GM19468 (cell line): ENCODE measurements around the gene SMARCA2.

Source experiments
- ATAC-seq: cut with Tn5 transposase; IDR thresholded peaks from one replicate; pipeline ENCODE4 v1.9.1; 2021; ENCODE audit warnings: mild to moderate bottlenecking, moderate library complexity, moderate number of reproducible peaks; ENCODE audit not compliant: unreplicated experiment; ENCODE audit errors: extremely low read depth

The SMARCA2 gene

DNA sequence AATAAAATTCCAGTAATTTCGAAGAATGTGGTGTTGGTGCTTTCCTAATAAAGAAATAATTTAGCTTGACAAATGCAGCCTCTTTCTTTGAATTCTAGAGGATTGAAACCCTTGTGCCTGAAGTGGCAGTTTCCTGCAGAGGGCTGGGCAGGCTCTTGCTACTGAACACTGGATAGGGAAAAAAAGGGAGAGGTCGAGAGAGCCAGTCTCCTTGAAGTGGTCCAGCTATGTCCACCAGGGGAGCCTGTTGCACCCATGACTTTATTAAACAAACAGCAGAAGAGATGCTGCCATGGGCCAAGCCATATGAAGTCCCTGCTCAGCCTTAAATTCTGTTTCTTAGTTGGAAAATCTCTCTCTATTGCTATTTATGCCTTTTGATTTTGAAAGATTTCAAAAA lies 178.4 kb downstream of the SMARCA2 start:
- ATAC-seq = no peak

DNA sequence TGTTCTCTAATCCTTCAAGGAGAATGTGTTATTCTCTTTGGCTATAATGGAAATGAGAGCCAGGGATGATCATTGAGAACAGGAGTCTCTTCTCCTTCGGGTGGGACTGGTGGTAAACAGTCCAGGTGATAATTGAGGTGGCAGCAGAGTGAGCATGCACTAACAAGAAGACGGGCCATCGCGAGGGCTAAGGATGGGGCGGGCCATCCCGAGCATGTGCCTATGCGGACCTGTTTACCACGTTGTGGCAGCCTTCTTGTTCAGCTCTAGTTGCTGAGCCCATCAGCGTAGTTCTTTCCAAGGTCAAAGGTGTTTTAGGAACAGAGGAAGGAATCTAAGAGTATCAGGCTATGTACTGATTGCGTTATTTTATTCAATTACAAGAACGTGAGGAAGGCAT lies 180.1 kb downstream of the SMARCA2 start:
- no peak for ATAC-seq

DNA sequence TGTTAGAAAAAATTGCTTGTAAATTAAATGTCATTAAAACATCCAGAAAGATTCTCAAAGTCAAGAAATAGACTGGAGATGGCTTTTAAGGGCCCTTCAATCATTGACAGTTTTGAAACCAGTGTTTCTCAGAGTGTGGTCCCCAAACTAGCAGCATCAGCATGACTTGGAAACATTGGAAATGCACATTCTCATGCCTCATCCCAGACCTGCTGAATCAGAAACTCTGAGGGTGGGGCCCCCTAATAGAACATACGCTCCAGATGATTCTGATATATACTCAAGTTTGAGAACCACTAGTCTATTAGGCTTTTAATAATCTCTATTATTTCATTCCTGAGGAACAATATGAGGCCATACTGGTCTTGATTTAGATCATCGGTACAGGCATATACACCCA lies 181.6 kb downstream of the SMARCA2 start:
- no peak for ATAC-seq

DNA sequence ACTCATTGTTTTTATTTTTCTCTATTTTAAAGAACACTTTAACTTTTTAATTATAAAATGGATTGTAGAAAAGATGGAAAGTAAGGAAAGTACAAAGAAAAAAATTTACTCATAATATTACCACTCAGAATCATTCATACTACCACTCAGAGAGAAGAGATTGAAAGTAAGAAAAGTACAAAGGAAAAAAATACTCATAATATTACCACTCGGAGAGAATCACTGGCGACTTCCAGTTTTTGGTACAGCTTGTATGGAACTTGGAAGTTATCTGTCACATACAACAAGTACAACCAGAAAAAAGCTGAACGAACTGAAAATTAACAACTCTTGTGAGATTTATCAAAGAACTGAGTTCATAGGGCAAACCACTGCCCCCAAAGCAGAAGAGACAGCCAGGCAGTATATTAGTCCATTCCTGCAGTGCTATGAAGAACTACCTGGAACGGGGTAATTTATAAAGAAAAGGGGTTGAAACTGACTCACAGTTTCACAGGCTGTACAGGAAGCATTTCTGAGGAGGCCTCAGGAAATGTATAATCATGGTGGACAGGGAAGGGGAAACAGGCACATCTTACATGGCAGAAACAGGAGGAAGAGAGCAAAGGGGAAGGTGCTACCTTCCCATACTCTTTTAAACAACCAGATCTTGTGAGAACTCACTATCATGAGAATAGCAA lies 183.9 kb downstream of the SMARCA2 start:
- ATAC-seq = no peak

DNA sequence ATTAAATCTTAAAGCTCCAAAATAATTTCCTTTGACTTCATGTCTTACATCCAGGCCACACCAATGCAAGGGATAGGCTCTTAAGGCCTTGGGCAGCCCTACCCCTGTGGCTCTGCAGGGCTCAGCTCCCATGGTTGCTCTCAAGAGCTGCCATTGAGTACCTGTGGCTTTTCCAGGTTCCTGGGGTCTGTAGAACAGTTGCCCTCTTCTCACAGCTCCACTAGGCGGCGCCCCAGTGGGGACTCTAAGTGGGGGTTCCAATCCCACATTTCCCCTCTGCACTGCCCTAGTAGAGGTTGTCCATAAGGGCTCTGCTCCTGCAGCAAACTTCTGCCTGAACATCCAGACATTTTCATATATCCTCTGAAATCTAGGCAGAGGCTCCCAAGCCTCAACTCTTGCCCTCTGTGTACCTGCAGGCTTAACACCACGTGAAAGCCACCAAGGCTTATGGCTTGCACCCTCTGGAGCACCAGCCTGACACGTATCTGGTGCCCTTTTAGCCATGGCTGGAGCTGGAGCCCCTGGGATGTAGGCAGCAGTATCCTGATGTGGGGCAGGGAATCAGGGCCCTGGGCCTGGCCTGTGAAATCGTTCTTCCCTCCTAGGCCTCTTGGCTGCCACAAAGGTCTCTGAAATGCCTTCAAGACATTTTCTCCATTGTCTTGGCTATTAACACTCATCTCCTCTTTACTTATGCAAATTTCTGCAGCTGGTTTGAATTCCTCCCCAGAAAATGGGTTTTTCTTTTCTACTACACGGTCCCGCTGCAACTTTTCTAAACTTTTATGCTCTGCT lies 185.1 kb downstream of the SMARCA2 start:
- ATAC-seq = no peak

DNA sequence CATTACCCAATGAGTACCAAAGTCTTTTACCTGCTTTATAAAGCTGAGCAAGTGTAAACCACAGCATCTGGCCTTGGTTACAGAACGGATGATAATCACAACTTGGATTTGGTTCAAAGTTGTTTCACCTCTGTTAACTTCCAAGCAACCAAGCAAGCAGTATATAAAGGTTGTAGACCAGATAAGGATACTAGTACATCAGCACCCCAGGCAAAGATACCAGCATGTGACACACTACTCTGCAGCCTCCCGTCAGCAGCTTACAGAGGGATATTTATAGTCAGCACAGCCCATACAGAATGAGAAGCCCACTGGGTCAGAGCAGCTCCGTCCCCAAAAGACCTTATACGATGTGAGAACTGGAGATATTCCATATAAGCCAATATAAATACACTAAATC lies 193.3 kb downstream of the SMARCA2 start:
- ATAC-seq = no peak

DNA sequence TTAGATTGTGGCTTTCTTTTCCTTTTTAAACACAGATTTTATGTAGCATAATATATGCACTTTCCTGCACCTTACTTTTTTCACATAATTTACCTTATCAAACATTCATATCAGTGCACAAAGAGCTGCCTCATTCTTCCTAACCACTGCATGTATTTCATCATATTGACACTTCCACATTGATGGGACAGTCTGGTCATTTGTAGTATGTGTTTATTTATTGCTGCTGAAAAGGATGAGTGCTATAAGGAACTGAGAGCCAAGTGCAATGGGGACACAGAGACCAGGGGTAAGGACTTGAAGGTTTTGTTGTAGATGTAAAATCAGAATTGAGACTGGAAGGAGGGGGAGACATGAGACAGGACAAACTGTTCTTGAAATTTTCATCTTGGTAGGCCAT lies 193.8 kb downstream of the SMARCA2 start:
- ATAC-seq = no peak

DNA sequence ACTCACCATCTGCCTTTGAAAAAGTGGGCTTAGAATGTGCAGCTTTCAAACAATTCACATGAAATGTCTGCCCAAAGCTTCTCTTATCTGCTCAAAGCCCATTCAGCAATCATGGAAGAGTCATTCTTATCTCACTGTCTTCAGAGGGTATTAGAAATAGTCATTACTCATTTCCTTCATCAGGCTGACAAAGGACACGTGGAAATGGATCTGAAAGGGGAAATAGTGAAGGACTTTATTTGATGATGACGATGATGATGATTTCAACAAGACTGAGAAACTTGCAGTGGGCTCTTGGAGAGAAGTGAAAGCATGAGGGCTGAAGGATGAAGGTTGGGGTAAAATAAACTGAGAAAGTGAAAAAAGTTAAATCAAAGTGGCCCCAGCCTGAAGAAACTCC lies 194.3 kb downstream of the SMARCA2 start:
- ATAC-seq = no peak

DNA sequence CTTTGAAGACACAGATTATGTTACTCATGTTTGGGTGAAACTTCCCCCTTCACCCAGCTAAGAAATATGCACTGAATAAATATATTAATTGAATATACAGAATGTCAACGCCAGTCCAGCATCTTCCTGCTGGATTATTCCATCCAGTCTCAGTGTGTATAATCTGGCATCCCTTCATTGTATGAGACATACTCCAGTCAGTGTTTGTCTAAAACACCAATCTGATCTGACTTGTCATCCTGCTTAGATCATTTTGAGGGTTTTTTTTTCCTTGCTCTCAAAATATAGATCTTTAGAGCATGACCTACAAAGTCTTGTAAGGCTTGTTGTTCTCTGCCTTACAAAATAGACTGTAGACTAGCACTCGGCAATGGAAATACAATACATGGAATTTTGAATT lies 195.1 kb downstream of the SMARCA2 start:
- ATAC-seq = no peak

DNA sequence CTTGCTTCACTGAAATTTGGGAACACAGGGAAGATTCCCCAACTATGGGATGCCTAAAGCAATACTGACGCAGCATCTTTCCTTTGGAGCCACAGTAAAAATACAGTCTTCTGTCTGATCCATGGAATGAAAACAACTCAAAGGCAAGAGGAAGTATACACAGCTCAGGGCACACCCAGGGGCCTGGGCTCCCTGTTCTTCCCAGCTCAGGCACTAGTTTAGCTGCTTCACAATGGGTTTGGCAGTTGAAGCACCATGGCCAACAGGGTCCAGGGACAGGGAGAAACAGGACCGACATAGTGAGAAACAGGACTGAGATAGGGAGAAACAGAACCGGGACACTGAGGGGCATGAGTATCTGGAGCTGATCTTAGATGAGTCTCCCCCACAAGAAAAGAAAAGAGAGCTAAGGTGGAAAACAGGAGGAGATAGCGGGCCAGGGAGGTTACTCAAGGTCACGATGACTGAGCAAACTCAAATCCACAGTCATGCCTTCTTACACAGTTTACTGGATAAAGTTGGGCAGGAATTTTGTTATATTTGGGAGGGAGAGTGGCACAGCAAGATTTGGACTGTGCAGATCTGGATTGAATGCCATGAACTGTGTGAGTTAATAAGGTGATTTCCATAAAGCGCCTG lies 198.8 kb downstream of the SMARCA2 start:
- no peak for ATAC-seq

DNA sequence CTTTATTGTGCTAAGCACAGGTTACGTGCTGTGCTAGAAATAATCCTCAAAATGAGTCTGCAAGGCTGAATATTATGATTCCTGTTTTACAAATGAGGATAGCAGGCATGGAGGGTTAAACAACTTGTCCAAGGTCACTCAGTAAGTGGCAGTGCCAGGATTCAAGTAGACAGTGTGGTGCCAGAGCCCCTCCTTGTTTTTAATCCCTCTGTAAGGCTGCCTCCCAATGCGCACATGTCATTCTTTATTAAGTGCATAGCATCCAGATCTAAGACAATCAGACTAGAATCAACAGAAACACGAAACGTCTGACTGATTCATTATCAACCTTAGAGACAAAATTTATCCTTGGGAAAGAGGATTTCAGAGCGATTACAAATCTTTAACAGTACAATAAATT lies 199.6 kb downstream of the SMARCA2 start:
- ATAC-seq = no peak

DNA sequence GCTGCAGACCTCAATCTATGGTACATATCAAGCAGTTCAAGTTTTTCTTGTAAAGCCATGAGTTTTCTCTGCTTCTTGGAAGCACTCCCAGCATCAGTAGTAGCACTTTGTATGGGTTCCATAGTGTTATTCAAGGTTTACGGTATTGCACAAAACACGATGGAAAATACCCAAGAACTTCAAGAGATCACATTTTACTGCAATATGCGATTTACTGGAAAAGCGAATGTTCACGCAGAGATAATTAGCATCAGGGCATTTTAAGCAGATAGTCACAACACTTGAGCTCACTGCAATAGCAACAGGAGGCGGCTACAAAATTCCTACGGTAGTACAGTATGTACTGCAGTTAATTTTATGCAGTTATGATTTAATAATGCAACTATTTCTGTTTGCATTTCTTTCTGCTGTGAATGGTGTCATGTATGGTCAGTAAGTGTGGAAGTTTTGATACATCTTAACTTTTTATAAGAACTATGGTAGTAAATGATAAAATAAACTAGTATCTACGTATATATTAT lies 200.8 kb downstream of the SMARCA2 start:
- no peak for ATAC-seq

DNA sequence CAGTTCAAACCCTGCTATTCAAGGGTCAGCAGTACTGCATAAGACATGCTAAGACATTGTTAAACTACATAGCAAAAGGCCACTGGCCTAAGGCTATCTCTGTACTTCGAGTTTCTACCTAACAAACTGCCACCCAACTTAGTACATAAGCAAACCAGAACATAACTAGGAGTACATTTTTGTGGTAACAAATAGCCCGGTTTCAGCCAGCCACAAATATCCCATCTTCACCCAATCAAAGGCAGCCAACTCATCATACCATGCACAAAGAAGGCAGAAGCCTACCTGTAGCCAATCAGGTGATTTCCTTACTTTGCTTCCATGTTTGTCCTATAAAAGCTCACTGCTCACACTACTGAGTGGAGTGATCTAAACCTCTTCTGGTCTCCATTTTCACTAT lies 201.4 kb downstream of the SMARCA2 start:
- no peak for ATAC-seq

DNA sequence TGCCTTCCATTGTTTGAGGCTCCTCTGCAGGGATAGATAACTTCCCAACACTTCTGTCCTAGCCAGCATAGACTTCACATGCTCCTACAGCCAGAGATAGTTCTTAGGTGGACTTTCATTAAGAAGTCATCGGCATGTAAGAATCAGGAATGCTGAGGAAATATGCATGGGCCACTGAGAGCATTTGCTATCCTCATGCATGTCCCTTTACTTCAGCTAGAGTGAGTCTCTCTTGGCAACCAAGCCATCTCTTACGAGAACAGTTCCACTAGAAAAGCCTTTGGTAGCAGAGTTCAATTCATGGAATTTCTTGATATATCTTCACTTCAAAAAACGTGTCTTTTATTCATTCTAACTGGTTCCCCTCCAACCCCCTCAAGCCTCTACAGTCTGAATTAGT lies 202.4 kb downstream of the SMARCA2 start:
- ATAC-seq = no peak

DNA sequence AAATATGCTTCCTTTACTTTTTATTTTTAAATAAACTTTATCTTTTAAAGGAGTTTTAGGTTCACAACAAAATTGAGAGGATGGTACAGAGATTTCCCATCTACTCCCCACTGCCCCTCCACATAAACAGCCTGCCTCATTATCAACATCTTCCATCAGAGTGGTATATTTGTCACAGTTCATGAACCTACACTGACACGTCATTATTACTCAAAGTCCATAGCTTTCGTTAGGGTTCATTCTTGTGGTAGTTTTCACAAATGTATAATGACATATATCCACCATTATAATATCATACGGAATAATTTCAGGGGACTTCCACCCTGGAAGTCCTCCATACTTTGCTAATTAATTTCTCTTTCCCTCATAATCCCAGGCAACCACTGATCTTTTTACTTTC lies 204.9 kb downstream of the SMARCA2 start:
- no peak for ATAC-seq

DNA sequence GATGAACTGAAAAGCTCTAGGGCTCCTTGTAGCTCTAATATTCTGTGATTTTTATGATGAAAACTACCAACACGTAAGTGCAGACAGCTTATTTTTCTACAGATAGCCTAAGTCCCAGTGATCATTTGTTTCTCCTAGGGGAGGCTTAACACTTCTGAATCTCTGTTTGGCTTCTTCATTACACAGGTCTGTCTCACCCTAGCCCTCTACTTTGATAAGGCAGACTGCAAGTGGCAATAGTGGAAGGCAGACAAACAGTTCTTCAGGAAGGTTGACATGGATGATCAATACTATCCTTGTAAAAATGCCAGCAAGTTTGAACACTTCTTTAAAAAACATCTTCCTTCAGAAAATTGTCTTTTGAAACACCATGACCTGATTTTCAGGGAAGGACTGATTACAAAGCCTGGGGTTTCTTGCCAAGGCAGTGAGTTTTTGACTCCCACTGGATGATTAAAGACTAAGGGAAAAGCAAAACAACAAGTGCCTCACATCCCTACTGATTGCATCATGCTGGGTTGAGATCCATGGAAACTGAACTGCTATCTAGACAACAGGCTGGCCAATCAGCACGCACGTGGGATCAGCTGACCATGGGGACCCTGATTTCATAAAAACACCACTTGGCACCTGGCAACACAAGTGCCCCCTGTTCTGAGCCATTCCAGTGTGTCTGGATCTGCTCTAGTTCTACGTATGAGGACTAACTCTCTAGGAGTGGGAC lies 212.2 kb downstream of the SMARCA2 start:
- no peak for ATAC-seq

DNA sequence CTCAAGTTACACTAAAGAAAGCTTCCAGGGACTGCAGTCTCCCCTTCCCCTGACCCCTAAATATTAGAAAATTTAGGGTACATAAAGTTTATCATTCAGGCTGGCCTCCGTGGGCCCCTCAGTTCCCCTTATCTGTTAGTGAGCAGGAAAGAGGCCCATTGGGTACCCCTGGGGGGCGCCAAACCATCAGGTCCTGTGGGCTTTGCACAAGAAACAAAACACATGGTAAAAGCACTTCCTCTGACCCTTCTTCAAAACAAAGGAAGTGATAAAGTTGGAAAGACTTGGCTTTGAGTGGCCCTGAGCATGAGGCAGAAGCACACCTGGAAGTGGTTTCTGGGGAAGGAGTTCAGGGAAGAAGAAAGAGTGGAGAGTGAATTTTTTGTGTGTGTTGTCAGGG lies 213.0 kb downstream of the SMARCA2 start:
- ATAC-seq = no peak

DNA sequence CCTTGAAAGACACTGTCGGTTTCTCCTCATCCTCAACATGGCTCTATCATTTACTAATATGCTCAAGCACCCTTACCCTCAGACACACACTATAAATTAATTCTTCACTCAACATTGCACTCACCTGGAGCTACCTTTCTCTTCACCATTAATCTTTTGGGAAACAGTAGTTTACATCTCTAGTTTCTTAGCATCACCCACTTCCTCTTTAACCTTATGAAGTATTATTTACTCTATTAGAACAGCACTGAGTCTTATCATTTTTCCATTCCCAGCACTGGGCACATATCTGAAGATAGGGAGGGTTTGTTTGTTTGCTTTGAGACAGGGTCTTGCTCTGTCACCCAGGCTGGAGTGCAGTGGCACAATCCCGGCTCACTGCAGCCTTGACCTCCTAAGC lies 213.5 kb downstream of the SMARCA2 start:
- ATAC-seq = no peak

DNA sequence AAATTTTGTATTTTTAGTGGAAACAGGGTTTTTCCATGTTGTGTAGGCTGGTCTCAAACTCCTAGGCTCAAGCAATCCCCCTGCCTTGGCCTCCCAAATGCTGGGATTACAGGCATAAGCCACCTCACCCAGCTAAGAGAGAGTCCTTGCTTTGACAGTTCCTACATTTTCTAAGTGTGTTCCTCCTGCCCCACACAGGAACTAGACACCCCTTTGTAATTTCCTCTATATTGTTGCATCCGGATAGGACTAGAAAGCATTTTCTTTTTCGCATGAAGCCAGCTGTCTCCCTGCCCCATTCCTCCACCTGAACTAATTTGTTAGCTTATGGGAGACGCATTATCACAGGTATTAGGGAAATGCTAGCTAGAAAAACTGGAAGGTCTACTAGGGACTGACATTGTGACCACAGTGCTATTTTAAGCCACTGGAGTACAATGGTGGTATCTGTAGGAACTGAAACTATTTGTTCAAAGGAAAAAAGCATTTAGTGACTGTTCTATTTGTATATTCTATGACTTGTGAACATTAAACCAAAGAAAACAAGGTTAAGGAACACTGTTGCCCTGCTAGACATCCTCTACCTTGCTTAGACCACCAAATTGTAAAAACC lies 214.1 kb downstream of the SMARCA2 start:
- ATAC-seq = no peak

DNA sequence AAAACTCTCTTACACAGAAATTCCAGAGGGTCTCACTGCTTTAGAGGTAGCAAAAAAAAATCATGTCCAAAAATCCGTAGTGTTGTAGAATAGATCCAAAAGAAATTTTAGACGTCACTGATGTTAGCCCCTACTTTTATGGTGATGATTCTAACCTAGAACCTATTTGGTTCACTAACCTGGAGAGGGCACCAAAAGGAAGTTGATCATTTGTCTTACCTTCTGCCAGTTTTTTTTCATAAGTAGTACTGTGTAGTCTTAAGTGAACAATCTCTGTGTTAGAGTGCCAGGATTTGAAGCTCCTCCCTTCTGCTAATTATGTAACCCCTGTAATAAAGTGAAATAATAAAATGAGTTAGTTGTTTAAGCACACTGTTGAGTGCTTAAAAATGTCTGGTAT lies 215.2 kb downstream of the SMARCA2 start:
- no peak for ATAC-seq
